ENCODE results near the gene PMF1.

The PMF1 gene

DNA sequence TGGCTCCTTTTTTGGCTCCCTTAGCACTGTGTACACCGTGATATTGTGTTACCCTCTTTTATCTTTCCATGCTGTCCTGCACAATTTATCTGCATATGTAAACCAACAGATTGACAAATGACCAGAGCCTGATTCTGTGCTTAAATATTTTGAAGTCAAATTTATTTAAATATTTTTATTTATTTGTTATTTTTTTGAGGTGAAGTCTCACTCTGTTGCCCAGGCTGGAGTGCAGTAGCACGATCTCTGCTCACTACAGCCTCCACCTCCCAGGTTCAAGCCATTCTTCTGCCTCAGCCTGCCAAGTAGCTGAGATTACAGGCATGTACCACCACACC, 12.8 kb downstream of the PMF1 start:
- Histone ChIP-seq H3K36me3 (ENCODE audit: control insufficient read depth in 4 of 4, insufficient read depth in 4 of 4, low read length in 3 of 4) (peaks cover 9 to 68% (median 43%) of the 10 kb centered on the region in 4 experiments), H3K27me3 (replicated peaks in 2 of 5; ENCODE audit: control insufficient read depth in 4 of 5, insufficient read depth in 5 of 5, low read length in 4 of 5) (no peaks in the 10 kb centered on the region), H3K4me3 (ENCODE audit: control insufficient read depth in 1 of 7, extremely low read depth in 1 of 7, insufficient read depth in 4 of 7, low read depth in 2 of 7, low read length in 6 of 7) (no peak overlapping the region), H3K9me3 (ENCODE audit: control extremely low read depth in 1 of 5, control insufficient read depth in 4 of 5, insufficient read depth in 2 of 5, low read depth in 1 of 5, low read length in 4 of 5) (no peaks in the 10 kb centered on the region), H3K27ac (ENCODE audit: insufficient read depth in 1 of 2, low read depth in 1 of 2, low read length in 2 of 2, poor library complexity in 1 of 2, severe bottlenecking in 2 of 2) (no peak overlapping the region), H3K4me1 (ENCODE audit: control extremely low read depth in 1 of 4, control insufficient read depth in 4 of 4, insufficient read depth in 4 of 4, low read length in 3 of 4) (peaks cover 0 to 22% (median 12%) of the 10 kb centered on the region in 4 experiments)
- ChIA-PET CTCF (interaction anchor here (0.6 to 16.8 kb wide), 26 partner anchors 8 to 287 kb away, joined by 3 to 399 read pairs (median 4); partner anchors contain the start of genes BGLAP, PMF1, SEMA4A and SLC25A44), POLR2A (interaction anchor here (1.1 to 3.1 kb wide), 2 partner anchors 78 to 80 kb away, joined by 4 to 12 read pairs; no protein-coding TSS in a partner anchor)
- WGBS (ENCODE audit: insufficient coverage), result no CpG with 5 or more reads among the region's 2 CpGs
- no peak for DNase-seq

DNA sequence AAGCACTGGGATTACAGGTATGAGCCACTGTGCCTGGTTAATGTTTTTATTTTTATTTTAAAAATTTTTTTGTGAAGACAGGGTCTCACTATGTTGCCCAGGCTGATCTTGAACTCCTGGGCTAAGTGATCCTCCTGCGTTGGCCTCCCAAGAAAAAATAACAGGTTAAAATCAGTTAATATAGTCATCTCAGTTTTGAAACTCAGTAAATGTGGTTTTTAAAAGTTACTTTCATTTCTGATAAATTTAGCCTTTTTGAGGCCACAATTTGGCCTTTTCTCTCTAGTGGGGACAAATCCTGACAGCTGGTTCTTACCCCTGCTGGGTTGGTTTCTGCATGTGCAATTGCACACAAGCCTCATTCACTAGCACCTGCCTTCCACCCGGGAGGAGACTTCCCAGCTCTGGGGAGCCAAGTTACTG, 13.3 kb downstream of the PMF1 start:
- H3K27ac ChIP-seq (ENCODE audit: insufficient read depth in 1 of 2, low read depth in 1 of 2, low read length in 2 of 2, poor library complexity in 1 of 2, severe bottlenecking in 2 of 2), result no peak overlapping the region
- WGBS (ENCODE audit: insufficient coverage), result no CpG with 5 or more reads among the region's 2 CpGs
- ChIA-PET POLR2A (interaction anchor here (1.1 kb wide), 1 partner anchor 80 kb away, joined by 4 read pairs; no protein-coding TSS in a partner anchor), CTCF (interaction anchor here (0.8 to 16.8 kb wide), 12 partner anchors 7 to 287 kb away, joined by 3 to 399 read pairs (median 11); partner anchors contain the start of genes PMF1 and SEMA4A)
- H3K4me1 ChIP-seq (ENCODE audit: control extremely low read depth in 1 of 4, control insufficient read depth in 4 of 4, insufficient read depth in 4 of 4, low read length in 3 of 4), result peaks cover 0 to 22% (median 12%) of the 10 kb centered on the region in 4 experiments
- H3K9me3 ChIP-seq (ENCODE audit: control extremely low read depth in 1 of 5, control insufficient read depth in 4 of 5, insufficient read depth in 2 of 5, low read depth in 1 of 5, low read length in 4 of 5), result no peaks in the 10 kb centered on the region
- H3K36me3 ChIP-seq (ENCODE audit: control insufficient read depth in 4 of 4, insufficient read depth in 4 of 4, low read length in 3 of 4), result peaks cover 9 to 64% (median 40%) of the 10 kb centered on the region in 4 experiments
- no peak for DNase-seq
- H3K4me3 ChIP-seq (ENCODE audit: control insufficient read depth in 1 of 7, extremely low read depth in 1 of 7, insufficient read depth in 4 of 7, low read depth in 2 of 7, low read length in 6 of 7), result no peak overlapping the region
- no peaks in the 10 kb centered on the region for H3K27me3 ChIP-seq (replicated peaks in 2 of 5; ENCODE audit: control insufficient read depth in 4 of 5, insufficient read depth in 5 of 5, low read length in 4 of 5)

DNA sequence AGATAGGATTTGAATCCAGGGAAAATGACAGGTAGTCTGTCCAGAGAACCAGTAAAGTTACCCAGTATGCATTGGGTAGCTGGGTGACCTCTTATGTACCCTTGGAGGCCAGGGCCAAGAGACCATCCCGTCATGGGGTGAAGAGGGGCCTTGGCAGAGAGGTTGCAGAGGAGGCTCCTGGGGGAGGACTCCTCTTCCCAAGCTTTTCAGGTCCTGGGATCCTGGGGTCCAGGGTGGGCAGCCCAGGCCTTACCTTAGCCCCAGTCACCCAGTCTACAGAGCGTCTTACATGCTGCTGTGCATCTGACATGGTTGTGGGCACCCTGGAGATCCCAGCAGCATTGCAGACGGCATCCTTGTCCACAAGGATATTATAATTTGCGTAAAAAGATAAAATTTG, 14.0 kb downstream of the PMF1 start:
- Histone ChIP-seq H3K4me3 (ENCODE audit: control insufficient read depth in 1 of 7, extremely low read depth in 1 of 7, insufficient read depth in 4 of 7, low read depth in 2 of 7, low read length in 6 of 7) (no peak overlapping the region), H3K4me1 (ENCODE audit: control extremely low read depth in 1 of 4, control insufficient read depth in 4 of 4, insufficient read depth in 4 of 4, low read length in 3 of 4) (peaks cover 0 to 22% (median 14%) of the 10 kb centered on the region in 4 experiments), H3K27me3 (replicated peaks in 2 of 5; ENCODE audit: control insufficient read depth in 4 of 5, insufficient read depth in 5 of 5, low read length in 4 of 5) (no peaks in the 10 kb centered on the region), H3K9me3 (ENCODE audit: control extremely low read depth in 1 of 5, control insufficient read depth in 4 of 5, insufficient read depth in 2 of 5, low read depth in 1 of 5, low read length in 4 of 5) (no peaks in the 10 kb centered on the region), H3K36me3 (ENCODE audit: control insufficient read depth in 4 of 4, insufficient read depth in 4 of 4, low read length in 3 of 4) (peaks cover 7 to 57% (median 36%) of the 10 kb centered on the region in 4 experiments), H3K27ac (ENCODE audit: insufficient read depth in 1 of 2, low read depth in 1 of 2, low read length in 2 of 2, poor library complexity in 1 of 2, severe bottlenecking in 2 of 2) (no peak overlapping the region)
- POLR2A ChIA-PET, result interaction anchor here (1.0 kb wide), 1 partner anchor 14 kb away, joined by 4 read pairs; the partner anchor contains the start of gene PMF1
- no peak for DNase-seq
- WGBS (ENCODE audit: insufficient coverage), result 96% methylated on average over 3 of the region's 4 CpGs
- CTCF ChIA-PET, result interaction anchor here (1.2 to 16.8 kb wide), 7 partner anchors 11 to 99 kb away, joined by 3 to 399 read pairs (median 11); partner anchors contain the start of genes PMF1 and SEMA4A

DNA sequence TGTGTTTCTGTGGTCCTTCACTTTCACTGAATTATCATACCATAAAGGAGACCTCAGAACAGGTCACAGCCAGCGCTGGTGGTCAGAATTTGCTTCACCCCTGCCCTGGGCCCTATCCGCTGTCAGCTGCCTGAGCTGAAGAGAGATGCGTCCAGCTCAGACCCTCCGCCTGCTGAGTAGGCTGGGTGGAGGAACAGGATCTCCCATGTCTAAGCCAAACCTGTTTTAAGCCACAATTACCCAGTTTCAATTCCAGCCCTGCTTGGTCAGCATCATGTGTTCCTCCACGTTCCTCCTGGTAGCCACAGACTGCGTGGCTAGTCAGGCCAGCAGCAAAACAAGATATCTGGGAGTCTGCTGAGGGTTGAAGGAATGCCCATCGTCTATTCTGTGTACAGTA, 15.7 kb downstream of the PMF1 start:
- Histone ChIP-seq H3K4me3 (ENCODE audit: control insufficient read depth in 1 of 7, extremely low read depth in 1 of 7, insufficient read depth in 4 of 7, low read depth in 2 of 7, low read length in 6 of 7) (no peak overlapping the region), H3K4me1 (ENCODE audit: control extremely low read depth in 1 of 4, control insufficient read depth in 4 of 4, insufficient read depth in 4 of 4, low read length in 3 of 4) (peaks cover 0 to 18% (median 15%) of the 10 kb centered on the region in 4 experiments), H3K27ac (ENCODE audit: insufficient read depth in 1 of 2, low read depth in 1 of 2, low read length in 2 of 2, poor library complexity in 1 of 2, severe bottlenecking in 2 of 2) (no peak overlapping the region), H3K9me3 (ENCODE audit: control extremely low read depth in 1 of 5, control insufficient read depth in 4 of 5, insufficient read depth in 2 of 5, low read depth in 1 of 5, low read length in 4 of 5) (no peaks in the 10 kb centered on the region), H3K27me3 (replicated peaks in 2 of 5; ENCODE audit: control insufficient read depth in 4 of 5, insufficient read depth in 5 of 5, low read length in 4 of 5) (no peaks in the 10 kb centered on the region), H3K36me3 (ENCODE audit: control insufficient read depth in 4 of 4, insufficient read depth in 4 of 4, low read length in 3 of 4) (peaks cover 4 to 44% (median 27%) of the 10 kb centered on the region in 4 experiments)
- no peak for DNase-seq
- CTCF ChIA-PET, result interaction anchor here (1.3 to 16.8 kb wide), 4 partner anchors 30 to 92 kb away, joined by 3 to 399 read pairs (median 5); partner anchors contain the start of gene SEMA4A
- 96% methylated on average over 4 of the region's 7 CpGs for WGBS (ENCODE audit: insufficient coverage)
- POLR2A ChIA-PET, result no interaction called here

DNA sequence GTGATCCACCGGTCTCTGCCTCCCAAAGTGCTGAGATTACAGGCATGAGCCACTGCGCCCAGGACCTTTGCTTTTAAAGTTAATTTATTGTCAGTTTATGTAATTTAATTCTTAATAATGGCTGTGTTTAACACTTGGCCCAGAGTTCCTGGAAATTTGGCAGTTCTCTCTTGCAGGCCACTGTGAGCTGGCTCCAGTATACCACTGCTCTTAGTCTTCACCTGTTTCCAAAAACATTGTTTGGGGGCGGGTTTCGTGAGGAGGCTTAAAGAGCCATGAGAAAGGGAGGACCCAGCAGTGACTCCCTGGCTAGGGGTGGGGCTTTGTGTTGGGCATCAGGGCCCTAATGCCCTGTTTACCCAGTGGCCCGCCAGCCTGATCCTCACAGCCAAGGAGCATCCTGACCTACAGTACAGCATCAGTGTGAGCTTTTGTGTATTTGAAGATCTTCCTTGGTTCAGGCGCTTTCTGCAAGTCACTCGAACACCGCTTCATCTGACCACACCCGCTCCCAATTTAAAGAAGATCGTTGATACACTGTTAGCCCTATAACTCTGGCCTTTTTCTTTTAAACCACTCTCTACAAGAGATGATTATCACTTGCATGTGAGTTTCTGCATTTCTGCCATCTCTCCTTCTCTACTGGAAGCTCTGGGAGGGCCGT, 17.1 kb downstream of the PMF1 start:
- no peaks in the 10 kb centered on the region for H3K9me3 ChIP-seq (ENCODE audit: control extremely low read depth in 1 of 5, control insufficient read depth in 4 of 5, insufficient read depth in 2 of 5, low read depth in 1 of 5, low read length in 4 of 5)
- ChIA-PET CTCF (interaction anchor here (1.1 to 16.8 kb wide), 9 partner anchors 22 to 140 kb away, joined by 3 to 399 read pairs (median 4); partner anchors contain the start of genes SEMA4A, SMG5 and TMEM79), POLR2A (interaction anchor here (0.5 to 0.8 kb wide), 2 partner anchors 85 to 86 kb away, joined by 3 read pairs; no protein-coding TSS in a partner anchor)
- no peaks in the 10 kb centered on the region for H3K27me3 ChIP-seq (replicated peaks in 2 of 5; ENCODE audit: control insufficient read depth in 4 of 5, insufficient read depth in 5 of 5, low read length in 4 of 5)
- no peak overlapping the region for H3K27ac ChIP-seq (ENCODE audit: insufficient read depth in 1 of 2, low read depth in 1 of 2, low read length in 2 of 2, poor library complexity in 1 of 2, severe bottlenecking in 2 of 2)
- DNase-seq, result no peak
- peaks cover 0 to 18% (median 13%) of the 10 kb centered on the region in 4 experiments for H3K4me1 ChIP-seq (ENCODE audit: control extremely low read depth in 1 of 4, control insufficient read depth in 4 of 4, insufficient read depth in 4 of 4, low read length in 3 of 4)
- H3K4me3 ChIP-seq (ENCODE audit: control insufficient read depth in 1 of 7, extremely low read depth in 1 of 7, insufficient read depth in 4 of 7, low read depth in 2 of 7, low read length in 6 of 7), result no peak overlapping the region
- WGBS (ENCODE audit: insufficient coverage), result 87% methylated on average over 10 of the region's 11 CpGs
- H3K36me3 ChIP-seq (ENCODE audit: control insufficient read depth in 4 of 4, insufficient read depth in 4 of 4, low read length in 3 of 4), result peaks cover 4 to 47% (median 32%) of the 10 kb centered on the region in 4 experiments

DNA sequence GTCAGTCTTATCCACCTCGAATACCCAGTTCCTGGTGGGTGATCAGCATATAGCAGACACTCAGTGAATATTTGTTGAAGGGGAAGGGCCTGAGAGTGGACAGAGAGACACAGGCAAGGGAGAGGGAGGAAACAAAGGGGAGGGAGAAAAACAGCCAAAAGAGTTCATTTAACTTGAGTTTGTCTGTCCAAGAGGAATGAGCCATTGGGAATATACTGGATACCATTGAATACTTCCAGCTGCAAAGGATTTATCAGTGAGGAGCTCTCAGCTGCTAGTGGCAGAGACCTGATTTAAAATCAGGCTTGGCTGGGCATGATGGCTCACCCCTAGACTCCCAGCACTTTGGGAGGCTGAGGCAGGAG, 17.6 kb downstream of the PMF1 start:
- Histone ChIP-seq H3K4me3 (ENCODE audit: control insufficient read depth in 1 of 7, extremely low read depth in 1 of 7, insufficient read depth in 4 of 7, low read depth in 2 of 7, low read length in 6 of 7) (no peak overlapping the region), H3K9me3 (ENCODE audit: control extremely low read depth in 1 of 5, control insufficient read depth in 4 of 5, insufficient read depth in 2 of 5, low read depth in 1 of 5, low read length in 4 of 5) (no peaks in the 10 kb centered on the region), H3K36me3 (ENCODE audit: control insufficient read depth in 4 of 4, insufficient read depth in 4 of 4, low read length in 3 of 4) (peaks cover 4 to 48% (median 32%) of the 10 kb centered on the region in 4 experiments), H3K4me1 (ENCODE audit: control extremely low read depth in 1 of 4, control insufficient read depth in 4 of 4, insufficient read depth in 4 of 4, low read length in 3 of 4) (peaks cover 0 to 18% (median 12%) of the 10 kb centered on the region in 4 experiments), H3K27me3 (replicated peaks in 2 of 5; ENCODE audit: control insufficient read depth in 4 of 5, insufficient read depth in 5 of 5, low read length in 4 of 5) (no peaks in the 10 kb centered on the region), H3K27ac (ENCODE audit: insufficient read depth in 1 of 2, low read depth in 1 of 2, low read length in 2 of 2, poor library complexity in 1 of 2, severe bottlenecking in 2 of 2) (no peak overlapping the region)
- POLR2A ChIA-PET, result interaction anchor here (0.5 kb wide), 1 partner anchor 85 kb away, joined by 3 read pairs; no protein-coding TSS in a partner anchor
- WGBS (ENCODE audit: insufficient coverage), result no CpG with 5 or more reads among the region's 1 CpG
- DNase-seq, result no peak
- CTCF ChIA-PET, result interaction anchor here (0.6 to 16.8 kb wide), 8 partner anchors 20 to 135 kb away, joined by 3 to 399 read pairs (median 4); partner anchors contain the start of genes SEMA4A, SMG5 and TMEM79

Measured in common myeloid progenitor, CD34-positive (primary cell).